WTC11 (cell line): ENCODE measurements around the gene CXorf65. TPM values are rescaled to one million over a fixed set of nuclear protein-coding genes. Genes with fewer than 3 reads are reported as not detected.

Source experiments
- ATAC-seq: fragments of 200-7000 bp; cut with Tn5 transposase; 2 replicates; pipeline ENCODE4 v1.10.0; 2021; ENCODE audit warnings: mild to moderate bottlenecking, moderate library complexity
- CTCF ChIA-PET: fragments of 300-600 bp; sonication (Branson Sonifier 250); formaldehyde crosslinking; loops from one replicate; lab custom pipeline; 2021; ENCODE audit warnings: antibody characterized with exemption; lab: Charles Lee
- POLR2A ChIA-PET: fragments of 350-600 bp; sonication (Branson Sonifier 250); formaldehyde crosslinking; loops from one replicate; lab custom pipeline; 2021; ENCODE audit warnings: antibody characterized with exemption; lab: Charles Lee
- DNase-seq: peaks from one replicate; pipeline ENCODE4 v3.0.0; 2021; ENCODE audit warnings: low spot score
- H3K27ac Mint-ChIP-seq: 2 replicates; pipeline ENCODE4 v1.8.0; 2021; ENCODE audit warnings: mixed read lengths
- H3K27me3 Mint-ChIP-seq: 2 replicates; pipeline ENCODE4 v1.8.0; 2021; ENCODE audit warnings: low read depth, mild to moderate bottlenecking, moderate library complexity, mixed read lengths
- H3K36me3 Mint-ChIP-seq: 2 replicates; pipeline ENCODE4 v1.8.0; 2021; ENCODE audit warnings: mixed read lengths
- H3K4me1 Mint-ChIP-seq: 2 replicates; pipeline ENCODE4 v1.8.0; 2022; ENCODE audit warnings: mixed read lengths
- H3K4me3 Mint-ChIP-seq: 2 replicates; pipeline ENCODE4 v1.8.0; 2021; ENCODE audit warnings: mild to moderate bottlenecking, moderate library complexity, mixed read lengths
- H3K9me3 Mint-ChIP-seq: 2 replicates; pipeline ENCODE4 v1.8.0; 2021; ENCODE audit warnings: mixed read lengths
- ETV6 ChIP-seq: sonication (generic); formaldehyde crosslinking; IDR thresholded peaks from 2 replicates; pipeline ENCODE4 v1.8.1; 2022; ENCODE audit warnings: mild to moderate bottlenecking, missing genetic modification reagents
- FOXJ3 ChIP-seq: sonication (generic); formaldehyde crosslinking; IDR thresholded peaks from 2 replicates; pipeline ENCODE4 v1.9.0; 2021; ENCODE audit warnings: missing genetic modification reagents, mild to moderate bottlenecking, borderline replicate concordance
- JAZF1 ChIP-seq: fragments of 250-450 bp; sonication (Bioruptor Pico); IDR thresholded peaks from 2 replicates; pipeline ENCODE4 v1.9.0; 2021; ENCODE audit warnings: moderate library complexity, mild to moderate bottlenecking, inconsistent platforms
- SP1 ChIP-seq: sonication (generic); formaldehyde crosslinking; conservative IDR thresholded peaks from 2 replicates; pipeline ENCODE4 v1.8.1; 2022; ENCODE audit warnings: missing genetic modification reagents
- ZNF671 ChIP-seq: fragments of 250-450 bp; sonication (Bioruptor Pico); IDR thresholded peaks from 2 replicates; pipeline ENCODE4 v1.8.0; 2021; ENCODE audit warnings: mild to moderate bottlenecking
- total RNA-seq: library from RNA; stranded (reverse); gene quantifications from 3 replicates; pipeline ENCODE4 v1.2.3, GENCODE V29; 2021
- TF ChIP-seq, protein P1 (sequence below): sonication (generic); formaldehyde crosslinking; IDR thresholded peaks from 2 replicates; pipeline ENCODE4 v1.8.0; 2023; ENCODE audit warnings: missing genetic modification reagents
- TF ChIP-seq, protein P2 (sequence below): sonication (generic); formaldehyde crosslinking; IDR thresholded peaks from 2 replicates; pipeline ENCODE4 v1.8.0; 2022; ENCODE audit warnings: mild to moderate bottlenecking, missing genetic modification reagents
- TF ChIP-seq, protein P3 (sequence below): fragments of 250-450 bp; sonication (Bioruptor Pico); IDR thresholded peaks from 2 replicates; pipeline ENCODE4 v1.9.0; 2021; ENCODE audit warnings: mild to moderate bottlenecking
- TF ChIP-seq, protein P4 (sequence below): sonication (generic); formaldehyde crosslinking; IDR thresholded peaks from 2 replicates; pipeline ENCODE4 v1.8.1; 2023; ENCODE audit warnings: mild to moderate bottlenecking, missing genetic modification reagents
- TF ChIP-seq, protein P5 (sequence below): sonication (generic); formaldehyde crosslinking; IDR thresholded peaks from 2 replicates; pipeline ENCODE4 v1.8.1; 2023; ENCODE audit warnings: mild to moderate bottlenecking, missing genetic modification reagents, borderline replicate concordance
- TF ChIP-seq, protein P6 (sequence below): sonication (generic); formaldehyde crosslinking; IDR thresholded peaks from 2 replicates; pipeline ENCODE4 v1.8.1; 2022; ENCODE audit warnings: low read depth, missing genetic modification reagents, borderline replicate concordance

The CXorf65 gene
- total RNA-seq, 1 experiment from 2014 or later: not detected

DNA sequence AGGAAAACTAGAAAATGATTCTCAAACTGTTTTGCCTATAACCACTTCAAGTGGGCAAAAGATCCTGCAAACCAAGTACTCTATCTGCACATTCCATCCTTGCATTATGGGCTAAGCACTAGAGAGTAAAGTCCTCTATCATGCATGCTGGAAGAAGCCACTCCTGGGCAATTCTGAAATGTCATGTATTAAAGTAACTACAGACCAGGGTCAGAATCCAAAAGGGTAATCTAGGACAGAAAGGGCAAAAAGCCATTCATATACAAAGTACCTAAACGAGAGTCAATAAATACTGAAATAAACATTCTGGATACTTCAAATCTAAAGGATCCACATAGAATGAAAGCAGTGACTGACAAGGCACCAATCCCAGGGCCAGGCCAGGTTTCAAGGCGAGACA is 39.5 kb downstream of the CXorf65 start (continued):
- TF ChIP-seq, protein P1, sequence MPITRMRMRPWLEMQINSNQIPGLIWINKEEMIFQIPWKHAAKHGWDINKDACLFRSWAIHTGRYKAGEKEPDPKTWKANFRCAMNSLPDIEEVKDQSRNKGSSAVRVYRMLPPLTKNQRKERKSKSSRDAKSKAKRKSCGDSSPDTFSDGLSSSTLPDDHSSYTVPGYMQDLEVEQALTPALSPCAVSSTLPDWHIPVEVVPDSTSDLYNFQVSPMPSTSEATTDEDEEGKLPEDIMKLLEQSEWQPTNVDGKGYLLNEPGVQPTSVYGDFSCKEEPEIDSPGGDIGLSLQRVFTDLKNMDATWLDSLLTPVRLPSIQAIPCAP (CRISPR knock-in tag): no peak

DNA sequence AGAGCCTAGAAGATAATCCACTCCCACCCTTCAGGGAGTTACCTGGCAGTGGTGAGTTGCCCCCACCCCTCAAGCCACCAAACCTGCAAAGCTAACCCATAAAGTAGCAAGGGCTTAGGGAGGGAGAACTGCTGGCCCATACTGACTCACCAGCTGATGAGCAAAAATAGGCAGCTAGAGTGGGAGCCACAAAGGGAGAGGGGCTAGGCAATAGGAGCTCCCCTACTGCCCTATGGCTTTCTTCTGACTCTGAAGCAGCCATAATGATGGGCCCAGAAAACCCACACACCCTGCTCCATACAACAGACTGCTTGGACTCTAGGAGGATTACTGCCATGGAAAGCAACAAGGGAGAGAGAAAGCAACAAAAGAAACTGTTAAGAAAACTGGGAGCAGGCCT is 46.4 kb downstream of the CXorf65 start:
- ChIA-PET CTCF (no interaction called here), POLR2A (no interaction called here)
- ATAC-seq (no peak), DNase-seq (no peak)
- Mint-ChIP-seq H3K9me3 (no peaks in the 10 kb centered on the region), H3K4me3 (no peak overlapping the region), H3K27ac (no peak overlapping the region), H3K36me3 (peaks cover 29% of the 10 kb centered on the region), H3K27me3 (no peaks in the 10 kb centered on the region), H3K4me1 (no peaks in the 10 kb centered on the region)
- TF ChIP-seq, protein P2, sequence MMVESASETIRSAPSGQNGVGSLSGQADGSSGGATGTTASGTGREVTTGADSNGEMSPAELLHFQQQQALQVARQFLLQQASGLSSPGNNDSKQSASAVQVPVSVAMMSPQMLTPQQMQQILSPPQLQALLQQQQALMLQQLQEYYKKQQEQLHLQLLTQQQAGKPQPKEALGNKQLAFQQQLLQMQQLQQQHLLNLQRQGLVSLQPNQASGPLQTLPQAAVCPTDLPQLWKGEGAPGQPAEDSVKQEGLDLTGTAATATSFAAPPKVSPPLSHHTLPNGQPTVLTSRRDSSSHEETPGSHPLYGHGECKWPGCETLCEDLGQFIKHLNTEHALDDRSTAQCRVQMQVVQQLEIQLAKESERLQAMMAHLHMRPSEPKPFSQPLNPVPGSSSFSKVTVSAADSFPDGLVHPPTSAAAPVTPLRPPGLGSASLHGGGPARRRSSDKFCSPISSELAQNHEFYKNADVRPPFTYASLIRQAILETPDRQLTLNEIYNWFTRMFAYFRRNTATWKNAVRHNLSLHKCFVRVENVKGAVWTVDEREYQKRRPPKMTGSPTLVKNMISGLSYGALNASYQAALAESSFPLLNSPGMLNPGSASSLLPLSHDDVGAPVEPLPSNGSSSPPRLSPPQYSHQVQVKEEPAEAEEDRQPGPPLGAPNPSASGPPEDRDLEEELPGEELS: no peak
- TF ChIP-seq SP1 (CRISPR knock-in tag) (no peak), ETV6 (CRISPR knock-in tag) (no peak), FOXJ3 (CRISPR knock-in tag) (no peak), ZNF671 (CRISPR knock-in tag) (no peak)
- TF ChIP-seq, protein P3, sequence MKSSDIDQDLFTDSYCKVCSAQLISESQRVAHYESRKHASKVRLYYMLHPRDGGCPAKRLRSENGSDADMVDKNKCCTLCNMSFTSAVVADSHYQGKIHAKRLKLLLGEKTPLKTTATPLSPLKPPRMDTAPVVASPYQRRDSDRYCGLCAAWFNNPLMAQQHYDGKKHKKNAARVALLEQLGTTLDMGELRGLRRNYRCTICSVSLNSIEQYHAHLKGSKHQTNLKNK (CRISPR knock-in tag): no peak
- TF ChIP-seq, protein P4, sequence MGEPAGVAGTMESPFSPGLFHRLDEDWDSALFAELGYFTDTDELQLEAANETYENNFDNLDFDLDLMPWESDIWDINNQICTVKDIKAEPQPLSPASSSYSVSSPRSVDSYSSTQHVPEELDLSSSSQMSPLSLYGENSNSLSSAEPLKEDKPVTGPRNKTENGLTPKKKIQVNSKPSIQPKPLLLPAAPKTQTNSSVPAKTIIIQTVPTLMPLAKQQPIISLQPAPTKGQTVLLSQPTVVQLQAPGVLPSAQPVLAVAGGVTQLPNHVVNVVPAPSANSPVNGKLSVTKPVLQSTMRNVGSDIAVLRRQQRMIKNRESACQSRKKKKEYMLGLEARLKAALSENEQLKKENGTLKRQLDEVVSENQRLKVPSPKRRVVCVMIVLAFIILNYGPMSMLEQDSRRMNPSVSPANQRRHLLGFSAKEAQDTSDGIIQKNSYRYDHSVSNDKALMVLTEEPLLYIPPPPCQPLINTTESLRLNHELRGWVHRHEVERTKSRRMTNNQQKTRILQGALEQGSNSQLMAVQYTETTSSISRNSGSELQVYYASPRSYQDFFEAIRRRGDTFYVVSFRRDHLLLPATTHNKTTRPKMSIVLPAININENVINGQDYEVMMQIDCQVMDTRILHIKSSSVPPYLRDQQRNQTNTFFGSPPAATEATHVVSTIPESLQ (CRISPR knock-in tag): no peak
- TF ChIP-seq, protein P5, sequence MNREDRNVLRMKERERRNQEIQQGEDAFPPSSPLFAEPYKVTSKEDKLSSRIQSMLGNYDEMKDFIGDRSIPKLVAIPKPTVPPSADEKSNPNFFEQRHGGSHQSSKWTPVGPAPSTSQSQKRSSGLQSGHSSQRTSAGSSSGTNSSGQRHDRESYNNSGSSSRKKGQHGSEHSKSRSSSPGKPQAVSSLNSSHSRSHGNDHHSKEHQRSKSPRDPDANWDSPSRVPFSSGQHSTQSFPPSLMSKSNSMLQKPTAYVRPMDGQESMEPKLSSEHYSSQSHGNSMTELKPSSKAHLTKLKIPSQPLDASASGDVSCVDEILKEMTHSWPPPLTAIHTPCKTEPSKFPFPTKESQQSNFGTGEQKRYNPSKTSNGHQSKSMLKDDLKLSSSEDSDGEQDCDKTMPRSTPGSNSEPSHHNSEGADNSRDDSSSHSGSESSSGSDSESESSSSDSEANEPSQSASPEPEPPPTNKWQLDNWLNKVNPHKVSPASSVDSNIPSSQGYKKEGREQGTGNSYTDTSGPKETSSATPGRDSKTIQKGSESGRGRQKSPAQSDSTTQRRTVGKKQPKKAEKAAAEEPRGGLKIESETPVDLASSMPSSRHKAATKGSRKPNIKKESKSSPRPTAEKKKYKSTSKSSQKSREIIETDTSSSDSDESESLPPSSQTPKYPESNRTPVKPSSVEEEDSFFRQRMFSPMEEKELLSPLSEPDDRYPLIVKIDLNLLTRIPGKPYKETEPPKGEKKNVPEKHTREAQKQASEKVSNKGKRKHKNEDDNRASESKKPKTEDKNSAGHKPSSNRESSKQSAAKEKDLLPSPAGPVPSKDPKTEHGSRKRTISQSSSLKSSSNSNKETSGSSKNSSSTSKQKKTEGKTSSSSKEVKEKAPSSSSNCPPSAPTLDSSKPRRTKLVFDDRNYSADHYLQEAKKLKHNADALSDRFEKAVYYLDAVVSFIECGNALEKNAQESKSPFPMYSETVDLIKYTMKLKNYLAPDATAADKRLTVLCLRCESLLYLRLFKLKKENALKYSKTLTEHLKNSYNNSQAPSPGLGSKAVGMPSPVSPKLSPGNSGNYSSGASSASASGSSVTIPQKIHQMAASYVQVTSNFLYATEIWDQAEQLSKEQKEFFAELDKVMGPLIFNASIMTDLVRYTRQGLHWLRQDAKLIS: no peak

DNA sequence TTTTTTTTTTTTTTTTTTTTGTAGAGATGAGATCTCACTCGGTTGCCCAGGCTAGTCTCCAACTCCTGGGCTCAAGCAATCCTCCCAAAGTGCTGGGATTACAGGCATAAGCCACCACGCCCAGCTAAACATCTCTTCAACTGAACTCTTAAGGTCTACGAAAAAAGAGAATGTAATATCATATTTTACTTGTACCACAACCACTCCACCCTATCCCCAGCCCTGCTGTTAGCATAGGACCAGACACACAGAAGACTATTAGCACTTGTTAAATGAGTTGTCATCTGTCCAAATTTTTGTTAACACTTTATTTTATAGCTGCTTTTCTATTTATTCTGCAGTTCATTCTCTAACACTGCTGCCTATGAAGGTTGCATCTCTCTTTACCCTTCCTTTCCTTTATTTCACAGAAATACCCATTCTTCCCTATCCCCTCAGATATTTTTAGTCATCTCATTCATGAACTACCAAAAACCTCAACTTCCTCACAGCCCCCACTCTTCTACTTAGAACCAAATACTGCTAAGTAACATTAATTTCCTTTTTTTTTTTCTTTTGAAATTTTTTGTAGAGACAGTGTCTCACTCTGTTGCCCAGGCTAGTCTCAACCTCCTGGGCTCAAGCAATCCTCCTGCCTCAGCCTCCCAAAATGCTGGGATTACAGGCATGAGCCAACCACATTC is 48.6 kb downstream of the CXorf65 start:
- ChIA-PET CTCF (no interaction called here), POLR2A (no interaction called here)
- DNase-seq: no peak
- Mint-ChIP-seq H3K9me3 (no peaks in the 10 kb centered on the region), H3K27me3 (no peaks in the 10 kb centered on the region), H3K36me3 (peaks cover 26% of the 10 kb centered on the region), H3K27ac (no peak overlapping the region), H3K4me1 (peaks cover 4% of the 10 kb centered on the region; the same call in 1 of the 2 replicates), H3K4me3 (no peak overlapping the region)
- TF ChIP-seq JAZF1 (CRISPR knock-in tag): no peak
- TF ChIP-seq, protein P6, sequence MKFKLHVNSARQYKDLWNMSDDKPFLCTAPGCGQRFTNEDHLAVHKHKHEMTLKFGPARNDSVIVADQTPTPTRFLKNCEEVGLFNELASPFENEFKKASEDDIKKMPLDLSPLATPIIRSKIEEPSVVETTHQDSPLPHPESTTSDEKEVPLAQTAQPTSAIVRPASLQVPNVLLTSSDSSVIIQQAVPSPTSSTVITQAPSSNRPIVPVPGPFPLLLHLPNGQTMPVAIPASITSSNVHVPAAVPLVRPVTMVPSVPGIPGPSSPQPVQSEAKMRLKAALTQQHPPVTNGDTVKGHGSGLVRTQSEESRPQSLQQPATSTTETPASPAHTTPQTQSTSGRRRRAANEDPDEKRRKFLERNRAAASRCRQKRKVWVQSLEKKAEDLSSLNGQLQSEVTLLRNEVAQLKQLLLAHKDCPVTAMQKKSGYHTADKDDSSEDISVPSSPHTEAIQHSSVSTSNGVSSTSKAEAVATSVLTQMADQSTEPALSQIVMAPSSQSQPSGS (CRISPR knock-in tag): no peak
- ATAC-seq: no peak
